Measurements from ENCODE around the gene SLC35F1. TPM values are rescaled to one million over a fixed set of nuclear protein-coding genes. Genes with fewer than 3 reads are reported as not detected.

Gene SLC35F1
- total and polyA plus RNA-seq, 10 of the 15 experiments (the other 5 are each of a cell fraction or from before 2014, with no cell fraction given): 0.01 TPM; not detected in 9

DNA sequence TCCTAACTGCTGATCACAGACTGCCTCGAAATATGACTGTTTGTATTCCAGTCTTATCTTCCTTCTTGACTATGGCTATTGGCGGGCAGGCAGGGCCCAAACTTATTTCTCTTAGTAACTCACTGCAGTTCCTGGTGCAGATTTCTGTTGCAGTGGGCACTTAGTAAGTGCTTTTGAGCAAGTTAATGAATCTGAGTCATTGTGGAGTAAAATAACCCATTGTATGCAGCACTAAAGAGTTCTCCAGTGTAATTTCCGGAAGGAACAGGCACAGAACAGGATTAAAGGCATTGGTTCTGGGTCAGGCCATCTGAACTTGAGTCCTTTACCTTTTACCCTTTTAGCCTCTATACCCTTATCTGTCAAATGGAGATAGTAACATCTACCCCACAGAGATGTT, 23.6 kb downstream of the SLC35F1 start (continued):
- TF ChIP-seq SPI1 (IDR thresholded peaks at IDR 0.05; ENCODE audit: borderline replicate concordance, insufficient read depth, low read depth, low read length) (no peak), BRCA1 (IDR thresholded peaks at IDR 0.05; ENCODE audit: low read depth, low read length) (no peak), ATF7 (IDR thresholded peaks at IDR 0.05; ENCODE audit: low read depth) (no peak), SMARCA5 (IDR thresholded peaks at IDR 0.05) (no peak)
- TF ChIP-seq, protein P1, sequence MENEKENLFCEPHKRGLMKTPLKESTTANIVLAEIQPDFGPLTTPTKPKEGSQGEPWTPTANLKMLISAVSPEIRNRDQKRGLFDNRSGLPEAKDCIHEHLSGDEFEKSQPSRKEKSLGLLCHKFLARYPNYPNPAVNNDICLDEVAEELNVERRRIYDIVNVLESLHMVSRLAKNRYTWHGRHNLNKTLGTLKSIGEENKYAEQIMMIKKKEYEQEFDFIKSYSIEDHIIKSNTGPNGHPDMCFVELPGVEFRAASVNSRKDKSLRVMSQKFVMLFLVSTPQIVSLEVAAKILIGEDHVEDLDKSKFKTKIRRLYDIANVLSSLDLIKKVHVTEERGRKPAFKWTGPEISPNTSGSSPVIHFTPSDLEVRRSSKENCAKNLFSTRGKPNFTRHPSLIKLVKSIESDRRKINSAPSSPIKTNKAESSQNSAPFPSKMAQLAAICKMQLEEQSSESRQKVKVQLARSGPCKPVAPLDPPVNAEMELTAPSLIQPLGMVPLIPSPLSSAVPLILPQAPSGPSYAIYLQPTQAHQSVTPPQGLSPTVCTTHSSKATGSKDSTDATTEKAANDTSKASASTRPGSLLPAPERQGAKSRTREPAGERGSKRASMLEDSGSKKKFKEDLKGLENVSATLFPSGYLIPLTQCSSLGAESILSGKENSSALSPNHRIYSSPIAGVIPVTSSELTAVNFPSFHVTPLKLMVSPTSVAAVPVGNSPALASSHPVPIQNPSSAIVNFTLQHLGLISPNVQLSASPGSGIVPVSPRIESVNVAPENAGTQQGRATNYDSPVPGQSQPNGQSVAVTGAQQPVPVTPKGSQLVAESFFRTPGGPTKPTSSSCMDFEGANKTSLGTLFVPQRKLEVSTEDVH (IDR thresholded peaks at IDR 0.05; ENCODE audit: low read depth, partially characterized antibody): no peak

DNA sequence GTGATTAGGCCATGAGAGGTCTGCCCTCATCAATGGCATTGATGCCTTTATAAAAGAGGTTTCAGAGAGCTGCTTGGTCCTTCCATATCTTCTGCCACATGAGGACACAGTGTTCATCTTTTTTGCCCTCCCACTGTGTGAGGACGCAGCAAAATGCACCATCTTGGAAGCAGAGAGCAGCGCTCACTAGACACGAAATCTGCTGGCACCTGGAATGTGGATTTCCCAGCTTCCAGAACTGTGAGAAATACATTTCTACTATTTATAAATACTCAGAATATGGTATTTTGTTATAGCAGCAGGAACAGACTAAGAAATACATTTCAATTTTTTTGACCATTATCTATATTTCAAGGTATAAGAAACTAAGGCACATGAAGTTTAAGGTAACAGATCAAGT, 24.9 kb downstream of the SLC35F1 start:
- no TSS peak for BruUV-seq (replicated peaks)
- CTCF ChIA-PET: no interaction called here

More for the DNA sequence above, 24.9 kb downstream of the SLC35F1 start:
- intact Hi-C loops (cut with micrococcal nuclease; ENCODE audit: unreplicated experiment) (no loop called here), in situ Hi-C loops (cut with MboI) (no loop called here)
- H4K20me1 ChIP-seq (ENCODE audit: control insufficient read depth, insufficient read depth): no peaks in the 10 kb centered on the region
- no peaks in the 10 kb centered on the region for H3K27me3 ChIP-seq (replicated peaks in 1 of 2; ENCODE audit: control insufficient read depth in 2 of 2, insufficient read depth in 2 of 2, low read length in 1 of 2)
- H3K27ac ChIP-seq (ENCODE audit: control insufficient read depth, insufficient read depth): no peak overlapping the region
- ATAC-seq (no peak), FAIRE-seq (no peak), DNase-seq (ENCODE audit: low read depth, low spot score) (no peak)
- 15% methylated on average over 3 of the region's 3 CpGs for WGBS (ENCODE audit: insufficient coverage, insufficient replicate concordance, low lambda C conversion rate, missing lambda C conversion rate)
- no peaks in the 10 kb centered on the region for H3K36me3 ChIP-seq (ENCODE audit: control insufficient read depth in 2 of 2, insufficient read depth in 2 of 2, low read length in 1 of 2)
- no peak overlapping the region for H3K9ac ChIP-seq (ENCODE audit: control insufficient read depth, insufficient read depth, low read length)
- H3K4me1 ChIP-seq (ENCODE audit: control insufficient read depth, insufficient read depth, low read length): no peaks in the 10 kb centered on the region
- POLR2A ChIA-PET: no interaction called here
- no peaks in the 10 kb centered on the region for H3K79me2 ChIP-seq (ENCODE audit: control insufficient read depth, insufficient read depth, low read length)
- SMC1A ChIA-PET (ENCODE audit: uncharacterized antibody, unreplicated experiment): no interaction called here
- no peak overlapping the region for H2AFZ ChIP-seq (ENCODE audit: control insufficient read depth, low read depth, low read length)
- RAD21 ChIA-PET (ENCODE audit: unreplicated experiment): no interaction called here
- H3K4me2 ChIP-seq (ENCODE audit: control insufficient read depth, insufficient read depth): no peak overlapping the region
- H3K9me3 ChIP-seq (replicated peaks; ENCODE audit: control insufficient read depth, insufficient read depth, low read length): peaks cover 4% of the 10 kb centered on the region; the same call in 2 of the 3 replicates
- no peak overlapping the region for H3K4me3 ChIP-seq
- TF ChIP-seq NR2C1 (IDR thresholded peaks at IDR 0.05) (no peak), LARP7 (IDR thresholded peaks at IDR 0.05) (no peak), EGR1 (IDR thresholded peaks at IDR 0.05; ENCODE audit: borderline replicate concordance in 1 of 2, low read depth in 2 of 2, low read length in 2 of 2) (no peak), YBX1 (IDR thresholded peaks at IDR 0.05) (no peak), NBN (IDR thresholded peaks at IDR 0.05) (no peak), TCF12 (IDR thresholded peaks at IDR 0.05; ENCODE audit: low read depth, low read length) (no peak), ZZZ3 (IDR thresholded peaks at IDR 0.05; ENCODE audit: control insufficient read depth, insufficient read length, low read depth) (no peak), ZNF274 (IDR thresholded peaks at IDR 0.05; ENCODE audit: insufficient read depth, insufficient read length) (no peak)
- TF ChIP-seq, protein P2, sequence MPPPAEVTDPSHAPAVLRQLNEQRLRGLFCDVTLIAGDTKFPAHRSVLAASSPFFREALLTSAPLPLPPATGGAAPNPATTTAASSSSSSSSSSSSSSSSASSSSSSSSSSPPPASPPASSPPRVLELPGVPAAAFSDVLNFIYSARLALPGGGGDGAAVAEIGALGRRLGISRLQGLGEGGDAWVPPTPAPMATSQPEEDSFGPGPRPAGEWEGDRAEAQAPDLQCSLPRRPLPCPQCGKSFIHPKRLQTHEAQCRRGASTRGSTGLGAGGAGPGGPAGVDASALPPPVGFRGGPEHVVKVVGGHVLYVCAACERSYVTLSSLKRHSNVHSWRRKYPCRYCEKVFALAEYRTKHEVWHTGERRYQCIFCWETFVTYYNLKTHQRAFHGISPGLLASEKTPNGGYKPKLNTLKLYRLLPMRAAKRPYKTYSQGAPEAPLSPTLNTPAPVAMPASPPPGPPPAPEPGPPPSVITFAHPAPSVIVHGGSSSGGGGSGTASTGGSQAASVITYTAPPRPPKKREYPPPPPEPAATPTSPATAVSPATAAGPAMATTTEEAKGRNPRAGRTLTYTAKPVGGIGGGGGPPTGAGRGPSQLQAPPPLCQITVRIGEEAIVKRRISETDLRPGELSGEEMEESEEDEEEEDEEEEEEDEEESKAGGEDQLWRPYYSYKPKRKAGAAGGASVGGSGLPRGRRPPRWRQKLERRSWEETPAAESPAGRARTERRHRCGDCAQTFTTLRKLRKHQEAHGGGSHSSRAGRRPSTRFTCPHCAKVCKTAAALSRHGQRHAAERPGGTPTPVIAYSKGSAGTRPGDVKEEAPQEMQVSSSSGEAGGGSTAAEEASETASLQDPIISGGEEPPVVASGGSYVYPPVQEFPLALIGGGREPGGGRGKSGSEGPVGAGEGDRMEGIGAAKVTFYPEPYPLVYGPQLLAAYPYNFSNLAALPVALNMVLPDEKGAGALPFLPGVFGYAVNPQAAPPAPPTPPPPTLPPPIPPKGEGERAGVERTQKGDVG (CRISPR knock-in tag; IDR thresholded peaks at IDR 0.05): no peak
